Mucosa of rectum (tissue), 2 donors: ENCODE measurements around the gene ABTB2.

ENCODE experiments used
- H3K27ac ChIP-seq, 2 donors: one replicate each; pipeline ENCODE4 v1.7.0; 2013; ENCODE audit warnings: inconsistent platforms in 2 of 2, low read depth in 2 of 2, low read length in 2 of 2
- H3K27me3 ChIP-seq, 2 donors: one replicate each; pipeline ENCODE4 v1.7.0; 2013; ENCODE audit warnings: low read length in 2 of 2; ENCODE audit not compliant: control insufficient read depth in 2 of 2, insufficient read depth in 2 of 2
- H3K36me3 ChIP-seq, 2 donors: one replicate each; pipeline ENCODE4 v1.7.0; 2013; ENCODE audit warnings: low read length in 2 of 2; ENCODE audit not compliant: control insufficient read depth in 2 of 2, insufficient read depth in 2 of 2
- H3K4me1 ChIP-seq, 2 donors: one replicate each; pipeline ENCODE4 v1.7.0; 2013; ENCODE audit warnings: low read length in 2 of 2, mild to moderate bottlenecking in 1 of 2; ENCODE audit not compliant: control insufficient read depth in 2 of 2, insufficient read depth in 2 of 2
- H3K4me3 ChIP-seq, 2 donors: one replicate each; pipeline ENCODE4 v1.7.0; 2013; ENCODE audit warnings: low read length in 2 of 2
- H3K9ac ChIP-seq, 2 donors: one replicate each; pipeline ENCODE4 v1.7.0; 2013; ENCODE audit warnings: low read length in 2 of 2, low read depth in 1 of 2, mild to moderate bottlenecking in 1 of 2
- H3K9me3 ChIP-seq, 2 donors: one replicate each; pipeline ENCODE4 v1.7.0; 2013; ENCODE audit warnings: low read length in 2 of 2; ENCODE audit not compliant: control insufficient read depth in 2 of 2
- donor health status: healthy.
- donor health status: Normal muscosa, but diverticular disease.

The ABTB2 gene

GRCh38 chr11:34190192-34191139 is 167.3 kb downstream of the ABTB2 start:
- no peaks in the 10 kb centered on the region for H3K9me3 ChIP-seq
- no peak overlapping the region for H3K9ac ChIP-seq
- H3K36me3 ChIP-seq: no peaks in the 10 kb centered on the region
- no peak overlapping the region for H3K4me3 ChIP-seq
- H3K4me1 ChIP-seq: no peaks in the 10 kb centered on the region
- H3K27ac ChIP-seq: no peak overlapping the region
- peaks cover 0 to 2% of the 10 kb centered on the region in 2 donors for H3K27me3 ChIP-seq

DNA sequence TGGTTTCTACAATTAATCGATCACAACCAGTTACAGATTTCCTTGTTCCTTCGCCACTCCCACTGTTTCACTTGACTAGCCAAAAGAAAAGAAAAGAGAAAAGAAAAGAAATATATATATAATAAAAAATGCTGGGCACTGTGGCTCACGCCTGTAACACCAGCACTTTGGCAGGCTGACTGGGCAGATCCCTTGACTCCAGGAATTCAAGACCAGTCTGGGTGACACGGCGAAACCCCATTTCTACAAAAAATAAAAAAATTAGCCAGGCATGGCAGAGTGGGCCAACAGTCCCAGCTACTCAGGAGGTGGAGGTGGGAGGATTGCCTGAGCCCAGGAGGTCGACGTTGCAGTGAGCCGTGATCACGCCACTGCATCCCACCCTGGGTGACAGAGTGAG is 168.6 kb downstream of the ABTB2 start:
- no peaks in the 10 kb centered on the region for H3K36me3 ChIP-seq
- no peaks in the 10 kb centered on the region for H3K4me1 ChIP-seq
- H3K9ac ChIP-seq: no peak overlapping the region
- H3K4me3 ChIP-seq: no peak overlapping the region
- peaks cover 0 to 2% of the 10 kb centered on the region in 2 donors for H3K27me3 ChIP-seq
- H3K9me3 ChIP-seq: no peaks in the 10 kb centered on the region
- no peak overlapping the region for H3K27ac ChIP-seq

- no peak overlapping the region for H3K4me3 ChIP-seq
- H3K9ac ChIP-seq: no peak overlapping the region
- H3K27ac ChIP-seq: no peak overlapping the region
- peaks cover 0 to 2% of the 10 kb centered on the region in 2 donors for H3K27me3 ChIP-seq
- no peaks in the 10 kb centered on the region for H3K4me1 ChIP-seq
- H3K36me3 ChIP-seq: no peaks in the 10 kb centered on the region
- no peaks in the 10 kb centered on the region for H3K9me3 ChIP-seq
Measured at GRCh38 chr11:34188181-34188580, 169.6 kb downstream of the ABTB2 start.

GRCh38 chr11:34185926-34186841 is 171.6 kb downstream of the ABTB2 start:
- peaks cover 0 to 2% of the 10 kb centered on the region in 2 donors for H3K27me3 ChIP-seq
- no peak overlapping the region for H3K4me3 ChIP-seq
- no peak overlapping the region for H3K27ac ChIP-seq
- no peaks in the 10 kb centered on the region for H3K36me3 ChIP-seq
- H3K4me1 ChIP-seq: no peaks in the 10 kb centered on the region
- H3K9me3 ChIP-seq: no peaks in the 10 kb centered on the region
- H3K9ac ChIP-seq: no peak overlapping the region

- Histone ChIP-seq H3K9me3 (no peaks in the 10 kb centered on the region), H3K4me3 (no peak overlapping the region), H3K27me3 (peaks cover 0 to 2% of the 10 kb centered on the region in 2 donors), H3K36me3 (no peaks in the 10 kb centered on the region), H3K4me1 (no peaks in the 10 kb centered on the region), H3K9ac (no peak overlapping the region), H3K27ac (no peak overlapping the region)
Measured at GRCh38 chr11:34184505-34185015, 173.2 kb downstream of the ABTB2 start.

DNA sequence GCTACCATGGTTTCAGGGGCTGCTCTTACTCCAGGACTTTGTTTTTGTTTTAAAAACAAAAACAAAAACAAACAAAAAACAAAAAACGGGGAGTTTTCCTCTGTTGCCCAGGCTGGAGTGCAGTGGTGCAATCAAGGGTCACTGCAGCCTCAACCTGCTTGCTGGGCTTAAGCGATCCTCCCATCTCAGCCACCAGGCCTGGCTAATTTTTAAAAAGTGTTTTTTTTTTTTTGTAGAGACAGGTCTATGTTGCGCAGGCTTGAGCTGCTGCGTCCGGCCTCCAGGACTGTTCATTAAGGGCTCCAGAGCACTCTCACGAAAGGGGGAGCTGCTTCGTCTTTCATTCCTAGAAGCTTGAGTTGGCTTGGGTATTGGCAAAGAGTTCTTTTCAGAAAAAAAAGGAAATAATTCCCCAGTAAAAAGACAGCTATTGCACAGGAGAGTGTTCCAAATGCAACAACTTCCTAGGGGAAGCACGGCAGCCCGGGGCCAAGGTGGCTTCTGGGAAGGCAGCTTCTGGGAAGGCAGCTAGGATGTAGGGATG is 173.9 kb downstream of the ABTB2 start:
- Histone ChIP-seq H3K4me1 (no peaks in the 10 kb centered on the region), H3K27ac (no peak overlapping the region), H3K9ac (no peak overlapping the region), H3K27me3 (peaks cover 0 to 2% of the 10 kb centered on the region in 2 donors), H3K36me3 (no peaks in the 10 kb centered on the region), H3K4me3 (no peak overlapping the region), H3K9me3 (no peaks in the 10 kb centered on the region)

DNA sequence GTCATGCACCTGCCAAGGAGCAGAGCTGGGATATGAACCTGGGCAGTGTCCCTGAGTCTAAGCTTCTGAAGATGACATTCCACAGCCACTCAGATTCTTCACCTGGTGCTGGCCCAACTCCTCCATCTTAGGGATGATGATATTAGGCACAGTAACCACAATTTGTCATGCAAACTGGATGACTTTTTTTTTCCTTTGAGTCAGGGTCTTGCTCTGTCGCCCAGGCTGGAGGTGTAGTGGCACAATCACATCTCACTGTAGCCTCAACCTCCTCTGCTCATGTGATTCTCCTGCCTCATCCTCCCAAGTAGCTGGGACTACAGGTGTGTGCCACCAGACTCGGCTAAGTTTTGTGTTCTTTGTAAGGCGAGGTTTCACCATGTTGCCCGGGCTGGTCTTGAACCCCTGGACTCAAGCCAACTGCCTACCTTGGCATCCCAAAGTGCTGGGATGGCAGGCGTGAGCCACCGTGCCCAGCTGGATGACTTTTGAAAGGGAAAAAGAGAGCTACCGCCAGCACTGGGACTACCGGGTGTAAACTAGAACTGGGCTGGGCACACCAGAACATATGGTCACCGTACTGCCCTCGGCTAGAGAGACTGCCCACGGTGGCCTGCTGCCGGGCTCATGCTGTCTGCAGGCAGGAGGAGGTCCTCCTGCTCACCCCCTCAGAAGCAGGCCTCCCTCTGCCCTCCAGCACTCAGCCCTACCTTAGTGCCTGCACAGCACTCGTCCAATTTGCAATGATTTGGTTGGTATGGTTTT is 174.7 kb downstream of the ABTB2 start:
- H3K27me3 ChIP-seq: peaks cover 0 to under 1% of the 10 kb centered on the region in 2 donors
- H3K27ac ChIP-seq: no peak overlapping the region
- no peak overlapping the region for H3K4me3 ChIP-seq
- no peaks in the 10 kb centered on the region for H3K4me1 ChIP-seq
- no peaks in the 10 kb centered on the region for H3K9me3 ChIP-seq
- no peak overlapping the region for H3K9ac ChIP-seq
- H3K36me3 ChIP-seq: no peaks in the 10 kb centered on the region

- no peaks in the 10 kb centered on the region for H3K4me1 ChIP-seq
- H3K27me3 ChIP-seq: no peaks in the 10 kb centered on the region
- no peak overlapping the region for H3K9ac ChIP-seq
- no peak overlapping the region for H3K27ac ChIP-seq
- no peak overlapping the region for H3K4me3 ChIP-seq
- H3K36me3 ChIP-seq: no peaks in the 10 kb centered on the region
- no peaks in the 10 kb centered on the region for H3K9me3 ChIP-seq
Measured at GRCh38 chr11:34182425-34182824, 175.4 kb downstream of the ABTB2 start.

DNA sequence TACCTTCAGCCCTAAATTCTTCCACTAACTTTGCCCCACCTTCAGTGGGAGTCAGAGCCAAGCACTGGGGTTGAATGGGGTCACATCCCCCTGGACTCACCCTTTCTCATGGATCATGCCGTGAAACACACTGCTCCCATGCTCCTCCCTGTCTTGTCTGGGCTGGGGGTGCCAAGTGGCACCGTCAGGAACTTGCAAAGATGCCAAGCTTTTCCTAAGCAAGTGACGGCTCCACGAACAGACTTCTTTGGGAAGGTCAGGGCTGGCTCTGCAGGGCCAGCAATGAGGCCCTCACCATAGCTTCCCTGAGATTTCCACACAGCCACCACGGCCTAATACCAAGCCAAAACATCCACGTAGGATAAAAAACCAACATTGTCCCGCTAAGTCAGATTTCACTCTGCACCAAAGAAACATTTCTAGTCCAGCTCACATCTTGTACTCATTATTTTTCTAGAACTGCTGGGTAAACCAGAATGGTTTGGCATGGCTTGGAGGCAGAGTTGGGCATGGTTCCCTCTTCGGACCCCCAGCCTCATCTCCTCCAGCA is 175.9 kb downstream of the ABTB2 start:
- no peak overlapping the region for H3K27ac ChIP-seq
- H3K9me3 ChIP-seq: no peaks in the 10 kb centered on the region
- H3K9ac ChIP-seq: no peak overlapping the region
- H3K4me3 ChIP-seq: no peak overlapping the region
- H3K36me3 ChIP-seq: no peaks in the 10 kb centered on the region
- no peaks in the 10 kb centered on the region for H3K27me3 ChIP-seq
- no peaks in the 10 kb centered on the region for H3K4me1 ChIP-seq
